Omental fat pad (tissue), 4 donors: ENCODE data around the gene VEZT. TPM values are rescaled to one million over a fixed set of nuclear protein-coding genes. Genes with fewer than 3 reads are reported as not detected.

Source experiments
- ATAC-seq: fragments of 150-250 bp; one replicate; pipeline ENCODE4 v1.9.1; 2016; ENCODE audit warnings: mild to moderate bottlenecking, moderate library complexity; ENCODE audit not compliant: low FRiP score
- DNase-seq: peaks from one replicate; pipeline ENCODE4 v3.0.0-alpha.2; 2019; ENCODE audit warnings: low spot score
- total RNA-seq, 4 donors: library from RNA; depleted of rRNA; stranded (reverse); fragments of >200 nt; gene quantifications; one replicate each; pipeline ENCODE4 v1.1.0, GENCODE V29; 2016
- TF ChIP-seq, protein P1 (sequence below), 3 donors: fragments of 450-650 bp; IDR thresholded peaks; one replicate each; pipeline ENCODE4 v1.5.1; 2016 to 2017; ENCODE audit warnings: antibody characterized with exemption in 3 of 3, mild to moderate bottlenecking in 3 of 3, moderate library complexity in 2 of 3

VEZT gene
- total RNA-seq, 4 donors from 2014 or later = 57.3 to 75.8 (median 64.0) TPM

DNA sequence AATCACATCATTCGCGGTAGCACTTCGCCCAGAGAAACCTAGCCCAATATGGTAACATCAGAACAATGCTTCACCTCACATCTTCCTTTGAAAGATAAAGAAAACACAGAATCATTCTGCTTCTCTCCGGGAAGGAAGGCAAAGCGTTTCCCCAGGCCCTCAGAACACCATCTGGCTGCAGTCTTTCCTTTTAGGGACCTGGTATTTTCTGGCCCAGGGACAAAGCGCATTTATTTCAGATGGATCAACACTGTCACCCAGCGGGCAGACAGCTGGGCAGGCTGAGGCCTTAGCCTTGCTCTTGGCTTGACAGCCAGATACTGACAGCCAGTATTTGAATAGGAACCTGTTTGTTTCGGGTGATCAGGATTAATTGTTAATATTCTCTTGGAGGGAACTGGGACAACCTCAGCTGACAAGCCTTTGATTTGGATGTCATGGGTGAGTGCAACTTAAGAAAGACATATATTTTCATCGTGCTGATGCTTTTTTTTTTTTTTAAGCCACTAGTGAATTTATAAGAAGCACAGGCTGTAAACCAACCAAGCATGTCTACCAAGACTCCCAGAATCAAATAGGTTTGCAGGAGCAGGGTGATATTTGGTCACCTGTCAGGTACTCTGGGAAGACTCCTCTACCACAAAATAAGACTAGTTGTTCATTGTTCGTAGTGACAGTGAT, 118.9 kb downstream of the VEZT start:
- TF ChIP-seq, protein P1, sequence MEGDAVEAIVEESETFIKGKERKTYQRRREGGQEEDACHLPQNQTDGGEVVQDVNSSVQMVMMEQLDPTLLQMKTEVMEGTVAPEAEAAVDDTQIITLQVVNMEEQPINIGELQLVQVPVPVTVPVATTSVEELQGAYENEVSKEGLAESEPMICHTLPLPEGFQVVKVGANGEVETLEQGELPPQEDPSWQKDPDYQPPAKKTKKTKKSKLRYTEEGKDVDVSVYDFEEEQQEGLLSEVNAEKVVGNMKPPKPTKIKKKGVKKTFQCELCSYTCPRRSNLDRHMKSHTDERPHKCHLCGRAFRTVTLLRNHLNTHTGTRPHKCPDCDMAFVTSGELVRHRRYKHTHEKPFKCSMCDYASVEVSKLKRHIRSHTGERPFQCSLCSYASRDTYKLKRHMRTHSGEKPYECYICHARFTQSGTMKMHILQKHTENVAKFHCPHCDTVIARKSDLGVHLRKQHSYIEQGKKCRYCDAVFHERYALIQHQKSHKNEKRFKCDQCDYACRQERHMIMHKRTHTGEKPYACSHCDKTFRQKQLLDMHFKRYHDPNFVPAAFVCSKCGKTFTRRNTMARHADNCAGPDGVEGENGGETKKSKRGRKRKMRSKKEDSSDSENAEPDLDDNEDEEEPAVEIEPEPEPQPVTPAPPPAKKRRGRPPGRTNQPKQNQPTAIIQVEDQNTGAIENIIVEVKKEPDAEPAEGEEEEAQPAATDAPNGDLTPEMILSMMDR (IDR thresholded peaks at IDR 0.05) = peak in 1 of 3 donors; percentile 34
- DNase-seq (no peak), ATAC-seq (peak; percentile 46)

DNA sequence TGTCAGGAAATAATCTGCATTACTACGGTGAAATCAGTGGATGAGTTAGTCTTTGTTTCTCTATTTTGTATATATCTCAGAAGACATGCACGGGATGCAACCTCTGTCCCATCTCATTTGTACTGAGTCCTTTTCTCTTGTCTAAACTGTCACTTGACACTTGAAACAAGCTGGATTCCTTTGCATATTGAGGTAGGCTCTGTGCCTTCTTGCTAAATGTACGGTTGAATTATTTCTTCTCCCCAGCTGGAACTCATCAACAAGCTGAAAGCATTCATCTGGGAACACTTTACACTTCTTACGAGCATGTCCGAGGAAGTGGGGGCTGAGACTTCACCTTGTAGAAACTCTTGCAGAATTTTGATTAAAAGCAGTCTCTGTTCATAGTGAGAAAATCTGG, 119.5 kb downstream of the VEZT start:
- no peak for DNase-seq
- TF ChIP-seq, protein P1 (IDR thresholded peaks at IDR 0.05) = no peak
- ATAC-seq = no peak

DNA sequence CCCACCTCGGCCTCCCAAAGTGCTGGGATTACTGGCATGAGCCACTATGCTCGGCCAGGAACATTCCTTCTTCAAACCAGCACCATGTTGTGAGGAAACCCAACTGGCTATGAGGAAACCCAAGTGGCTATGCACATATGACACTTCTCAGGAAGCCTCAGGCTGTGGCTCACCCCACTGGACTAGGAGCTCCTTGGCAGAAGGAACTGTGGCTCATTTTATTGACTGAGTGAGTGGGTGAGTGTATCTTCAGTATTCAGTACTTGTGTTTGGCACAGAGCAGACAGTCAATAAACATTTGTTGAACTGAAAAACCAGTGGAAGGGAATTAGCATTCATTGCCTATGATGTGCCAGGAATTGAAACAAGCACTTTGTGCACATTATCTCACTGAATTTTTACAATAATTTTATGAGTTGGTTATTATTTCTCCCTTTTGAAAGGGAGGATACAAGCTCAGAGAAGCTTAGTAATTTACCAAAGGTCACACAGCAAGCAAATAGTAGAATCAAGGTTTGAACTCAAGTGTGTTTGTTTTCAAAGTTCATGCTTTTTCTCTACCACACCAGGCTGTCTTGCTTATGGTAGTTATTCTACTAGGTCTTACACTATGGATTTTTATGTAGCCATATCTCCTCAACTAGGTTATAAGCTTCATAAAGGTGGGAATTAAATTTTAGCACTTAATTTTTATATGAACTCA, 121.6 kb downstream of the VEZT start:
- TF ChIP-seq, protein P1 (IDR thresholded peaks at IDR 0.05) = no peak
- DNase-seq (no peak), ATAC-seq (no peak)

DNA sequence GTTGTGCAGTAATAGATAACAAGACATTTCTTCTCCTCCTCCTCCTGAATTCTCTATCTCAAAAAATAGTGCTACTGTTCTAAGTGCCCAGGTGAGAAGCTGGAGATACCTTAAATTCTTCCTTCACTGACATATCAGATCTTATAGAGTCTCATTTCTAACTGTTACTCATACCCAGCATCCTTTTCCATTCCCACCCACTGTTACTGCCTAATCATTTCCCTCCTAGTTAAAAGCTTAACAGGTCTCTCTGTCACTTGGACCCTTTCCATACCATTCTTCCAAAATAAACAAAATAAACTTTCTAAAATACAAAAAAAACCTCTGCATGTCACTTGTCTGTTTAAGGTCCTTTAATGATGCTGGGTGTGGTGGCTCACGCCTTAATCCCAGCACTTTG, 124.4 kb downstream of the VEZT start:
- ATAC-seq = no peak
- TF ChIP-seq, protein P1 (IDR thresholded peaks at IDR 0.05) = no peak
- DNase-seq = no peak

DNA sequence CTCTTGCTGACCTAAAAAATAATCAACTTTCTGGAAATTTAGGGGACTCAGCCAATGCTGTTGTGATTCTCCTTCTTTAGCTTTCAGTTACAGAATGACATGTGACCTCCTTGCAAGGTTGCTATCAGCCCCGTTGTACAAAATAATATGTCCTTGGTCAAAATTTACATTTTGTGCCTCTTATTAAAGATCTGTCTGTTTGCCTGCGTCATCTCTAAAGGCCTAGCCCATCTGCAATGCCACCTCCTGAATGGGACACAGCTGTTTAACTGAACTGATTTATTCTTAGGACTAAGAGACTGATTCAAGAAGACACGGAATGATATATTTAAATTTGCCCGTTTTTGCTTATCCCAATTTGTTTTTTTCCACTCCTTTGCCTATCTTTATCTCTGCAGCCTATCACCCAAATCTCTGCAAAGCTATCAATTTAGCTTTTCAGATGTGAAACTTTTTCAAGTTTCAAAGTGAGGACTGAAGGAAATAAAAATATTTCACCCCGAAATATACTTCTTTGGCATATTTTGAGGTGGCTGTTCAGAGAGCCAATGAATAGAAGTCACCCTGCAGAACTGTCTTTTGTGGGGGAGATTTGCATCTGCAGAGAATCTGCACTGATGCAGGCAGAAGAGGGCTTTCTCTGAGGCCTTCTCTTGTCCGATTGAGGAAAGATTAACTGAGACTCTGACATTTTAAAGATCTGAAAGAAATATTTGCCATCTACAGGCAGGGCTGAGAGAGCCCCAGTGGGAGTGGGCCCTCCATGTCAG, 126.0 kb downstream of the VEZT start:
- DNase-seq (no peak), ATAC-seq (no peak)
- TF ChIP-seq, protein P1 (IDR thresholded peaks at IDR 0.05) = no peak

DNA sequence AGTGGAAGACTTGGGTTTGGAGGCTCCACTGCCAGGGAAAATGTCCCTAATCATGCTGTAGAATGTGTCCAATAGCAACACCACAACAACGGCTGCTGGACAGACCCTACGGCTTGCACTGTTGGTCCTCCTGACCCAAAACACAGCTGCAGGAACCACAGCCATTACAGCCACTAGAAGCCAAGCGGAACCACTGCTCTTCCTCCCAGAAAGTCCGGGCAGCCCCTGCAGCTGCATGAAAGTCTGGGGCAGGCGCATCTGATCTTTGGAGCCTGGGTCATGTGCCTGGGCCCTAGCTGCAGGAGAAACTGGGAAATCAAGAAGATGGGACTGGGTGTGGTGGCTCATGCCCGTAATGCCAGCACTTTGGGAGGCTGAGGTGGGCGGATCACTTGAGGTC, 131.7 kb downstream of the VEZT start:
- TF ChIP-seq, protein P1 (IDR thresholded peaks at IDR 0.05) = no peak
- ATAC-seq = no peak
- no peak for DNase-seq
